NCI-H524 treated with DMSO at 0.1 percent for 48 hours (cell line): ENCODE data around the gene RAB40A.
"Not testable (repeated sequence)": the region's sequence is repeated elsewhere in the genome, so short reads cannot be mapped to it uniquely, and the experiment has no call there.

ENCODE experiments used
- DNase-seq: peaks from one replicate; lab custom pipeline; 2025; lab: John Stamatoyannopoulos, UW

Gene RAB40A

DNA sequence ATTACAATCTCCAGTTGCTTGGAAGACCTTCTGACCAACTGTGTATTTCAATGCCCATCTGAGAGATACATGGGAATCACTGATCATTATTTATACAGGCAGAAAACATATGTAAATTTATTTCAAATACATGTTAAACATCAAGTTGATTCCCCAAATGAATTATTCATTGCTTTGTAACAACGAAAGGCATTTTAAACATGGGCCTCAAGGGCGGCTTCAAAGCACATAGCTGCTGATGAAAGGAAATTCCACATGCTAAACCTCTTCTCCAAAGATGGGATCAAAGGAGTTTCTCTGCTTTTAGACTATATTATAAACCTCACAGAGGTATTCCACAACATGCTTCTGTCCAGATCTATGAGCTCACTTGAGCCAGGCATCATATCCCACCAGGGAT, 4.3 kb upstream of the RAB40A start:
- no peak for DNase-seq

DNA sequence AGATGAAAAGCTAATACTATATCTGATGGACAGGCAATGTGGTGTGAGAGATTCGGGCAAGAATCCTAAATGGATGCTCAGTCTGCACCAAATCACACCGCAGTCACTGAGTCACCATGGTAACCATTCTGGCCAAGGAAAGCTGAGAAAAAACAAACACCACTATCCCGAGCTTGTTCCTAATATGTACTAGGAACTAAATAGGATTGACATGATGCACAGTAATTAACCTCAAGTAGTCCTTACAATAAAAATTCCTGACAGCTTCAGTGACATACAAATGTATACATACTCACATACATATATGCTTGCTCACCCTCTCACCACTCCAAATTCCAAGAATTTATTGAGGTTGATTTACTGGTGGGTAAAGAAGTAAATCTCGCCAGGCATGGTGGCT, 1.1 kb upstream of the RAB40A start:
- no peak for DNase-seq

DNA sequence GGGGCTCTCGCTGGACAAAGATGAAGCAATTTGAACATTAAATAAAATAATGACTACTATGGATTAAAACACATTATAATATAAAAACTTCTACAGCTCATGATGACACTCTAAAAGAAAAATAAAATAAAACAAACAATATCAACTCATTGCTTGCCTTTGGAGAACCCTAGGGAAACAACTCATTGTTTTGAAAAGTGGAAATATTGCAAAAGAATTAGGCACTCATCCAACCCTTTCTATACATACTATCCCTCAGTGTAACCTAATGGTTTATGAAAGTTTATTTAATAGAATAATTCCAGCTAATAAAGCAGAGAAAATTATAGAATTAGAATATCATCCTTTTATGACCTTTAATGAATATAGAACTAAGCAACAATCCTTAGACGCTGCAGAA, 718 bp downstream of the RAB40A start:
- no peak for DNase-seq

GRCh38 chrX:103517246-103517645, 2.0 kb downstream of the RAB40A start:
- DNase-seq: no peak

GRCh38 chrX:103513476-103514108, 5.7 kb downstream of the RAB40A start:
- DNase-seq: no peak

- DNase-seq: no peak
Observed at GRCh38 chrX:103513067-103513466, 6.2 kb downstream of the RAB40A start.

GRCh38 chrX:103510031-103510430, 9.3 kb downstream of the RAB40A start:
- DNase-seq: no peak

DNA sequence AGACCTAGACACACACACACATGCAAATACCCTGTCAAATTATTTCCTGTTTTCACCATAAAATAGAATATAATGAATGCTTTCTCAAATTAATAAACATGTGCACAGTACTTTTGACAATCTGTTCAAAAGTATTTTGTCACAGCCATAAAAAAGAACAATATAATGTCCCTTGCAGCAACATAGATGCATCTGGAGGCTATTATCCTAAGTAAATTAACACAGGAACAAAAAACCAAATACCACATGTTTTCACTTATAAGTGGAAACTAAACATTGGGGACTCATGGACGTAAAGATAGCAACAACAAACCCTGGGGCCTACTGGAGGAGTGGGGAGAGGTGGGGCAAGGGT, 15.5 kb downstream of the RAB40A start:
- DNase-seq: no peak

- DNase-seq: no peak
Observed at GRCh38 chrX:103503163-103503852, 16.0 kb downstream of the RAB40A start.

GRCh38 chrX:103498786-103499185, 20.5 kb downstream of the RAB40A start:
- no peak for DNase-seq

DNA sequence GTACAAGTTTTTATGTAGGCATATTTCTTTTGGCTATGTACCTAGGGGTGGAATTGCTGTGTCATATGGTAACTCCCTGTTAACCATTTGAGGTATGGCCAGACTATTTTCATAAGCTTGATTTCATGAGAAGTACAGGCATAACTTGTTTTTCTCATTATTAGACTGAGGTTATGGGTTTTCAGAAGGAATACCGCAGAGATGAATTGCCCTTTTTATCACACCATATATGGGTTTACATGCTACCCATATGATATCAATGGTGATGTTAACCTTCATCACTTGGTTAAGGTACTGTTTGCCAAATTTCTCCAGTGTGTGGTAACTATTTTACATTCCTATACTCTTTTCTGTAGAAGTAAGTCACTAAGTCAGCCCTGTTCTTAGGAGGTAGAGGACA, 23.5 kb downstream of the RAB40A start:
- DNase-seq: no peak

DNA sequence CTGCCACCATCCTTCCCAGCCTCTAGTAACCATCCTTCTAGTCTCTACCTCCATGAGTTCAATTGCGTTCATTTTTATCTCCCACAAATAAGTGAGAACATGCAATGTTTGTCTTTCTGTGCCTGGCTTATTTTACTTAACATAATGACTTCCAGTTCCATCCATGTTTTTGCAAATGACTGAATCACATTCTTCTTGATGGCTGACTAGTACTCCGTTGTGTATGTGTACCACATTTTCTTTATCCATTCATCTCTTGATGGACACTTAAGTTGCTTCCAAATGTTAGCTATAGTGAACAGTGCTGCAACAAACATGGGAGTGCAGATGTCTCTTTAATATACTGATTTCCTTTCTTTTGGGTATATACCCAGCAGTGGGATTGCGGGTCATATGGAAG, 25.7 kb downstream of the RAB40A start:
- DNase-seq: not testable (repeated sequence)

- DNase-seq: not testable (repeated sequence)
Observed at GRCh38 chrX:103489733-103490132, 29.6 kb downstream of the RAB40A start.

DNA sequence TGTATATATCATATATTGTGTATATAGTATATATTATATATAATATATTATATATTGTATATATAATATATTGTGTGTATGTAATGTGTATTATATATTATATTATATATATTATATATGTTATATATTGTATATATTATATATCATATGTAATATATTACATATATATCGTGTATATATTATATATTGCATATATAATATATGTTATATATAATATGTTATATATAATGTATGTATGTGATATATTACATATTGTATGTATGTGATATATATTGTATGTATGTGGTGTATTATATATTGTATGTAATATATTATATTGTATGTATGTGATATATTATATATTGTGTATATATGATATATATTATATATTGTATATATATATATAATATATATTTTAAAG, 30.5 kb downstream of the RAB40A start:
- DNase-seq: no peak

DNA sequence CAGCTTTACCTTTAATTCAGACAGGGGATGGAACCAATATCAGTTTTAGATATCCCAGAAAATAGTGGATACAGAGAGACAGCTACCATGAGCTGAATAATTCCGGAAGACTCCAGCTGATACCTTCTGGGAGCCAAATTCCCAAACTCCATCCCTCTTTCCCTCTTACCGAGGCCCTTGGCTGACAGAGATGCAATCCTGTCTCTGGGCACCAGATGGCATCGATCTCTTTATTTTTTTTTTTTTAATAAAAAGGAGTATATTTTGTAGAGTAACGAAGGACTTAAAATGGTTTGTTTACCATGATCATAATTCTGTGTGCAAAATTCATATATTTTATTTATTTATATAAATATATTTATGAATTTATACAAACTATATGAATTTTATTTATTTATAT, 31.0 kb downstream of the RAB40A start:
- DNase-seq: no peak

DNA sequence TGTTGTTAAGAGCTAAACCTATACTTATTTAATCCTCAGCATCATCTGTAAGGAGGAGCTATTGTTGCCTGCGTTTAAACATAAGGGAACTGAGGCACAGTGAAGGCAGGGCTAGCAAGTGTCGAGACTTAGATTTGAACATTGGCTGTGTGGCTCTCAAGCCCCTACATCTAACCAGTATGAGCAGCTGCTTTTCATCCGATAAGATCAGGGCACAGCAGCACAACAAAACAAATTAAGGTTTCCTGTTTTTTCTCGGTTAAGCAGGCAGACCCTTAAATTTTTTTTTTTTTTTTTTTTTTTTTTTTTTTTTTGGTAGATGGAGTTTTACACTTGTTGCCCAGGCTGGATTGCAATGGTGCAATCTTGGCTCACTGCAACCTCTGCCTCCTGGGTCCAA, 35.6 kb downstream of the RAB40A start:
- DNase-seq: no peak

GRCh38 chrX:103480526-103480925, 38.8 kb downstream of the RAB40A start:
- no peak for DNase-seq

GRCh38 chrX:103477496-103477895, 41.8 kb downstream of the RAB40A start:
- no peak for DNase-seq

DNA sequence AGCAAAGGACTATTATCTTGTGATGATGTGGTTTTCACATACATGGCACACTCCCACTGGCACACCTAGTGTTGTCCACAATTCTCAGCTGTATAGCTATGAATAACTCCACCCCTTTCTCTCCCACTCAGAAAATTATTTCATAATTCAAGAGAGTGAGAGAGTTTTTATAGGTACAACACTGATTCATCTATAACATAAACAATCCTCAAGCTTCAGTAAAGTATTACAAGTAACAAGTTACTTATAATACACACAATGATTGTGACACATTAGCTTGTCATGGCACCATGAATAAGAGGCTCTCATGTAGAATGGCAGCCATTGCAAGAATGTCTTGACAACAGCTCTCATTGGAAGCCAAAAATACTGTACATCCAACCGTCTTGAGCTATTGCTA, 43.9 kb downstream of the RAB40A start:
- no peak for DNase-seq

DNA sequence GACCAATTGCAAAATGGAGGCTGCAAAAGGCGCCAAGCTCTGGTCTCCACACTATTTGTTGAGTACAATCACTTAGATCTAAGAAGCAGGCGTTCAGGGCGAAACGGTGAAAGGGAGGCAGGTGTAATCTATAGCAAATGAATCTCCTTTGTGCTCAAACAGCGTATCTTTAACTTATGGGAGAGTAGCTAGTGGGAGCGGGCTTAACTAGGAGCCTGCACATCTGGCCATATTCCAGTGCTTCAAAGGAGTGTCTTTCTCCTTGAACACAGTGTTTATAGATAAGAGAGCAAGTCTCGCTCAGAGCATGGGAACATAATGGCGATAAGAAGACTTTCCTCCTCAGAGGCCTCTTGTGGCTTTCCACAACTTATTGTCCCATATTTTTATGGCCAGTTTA, 49.3 kb downstream of the RAB40A start:
- DNase-seq: not testable (repeated sequence)

DNA sequence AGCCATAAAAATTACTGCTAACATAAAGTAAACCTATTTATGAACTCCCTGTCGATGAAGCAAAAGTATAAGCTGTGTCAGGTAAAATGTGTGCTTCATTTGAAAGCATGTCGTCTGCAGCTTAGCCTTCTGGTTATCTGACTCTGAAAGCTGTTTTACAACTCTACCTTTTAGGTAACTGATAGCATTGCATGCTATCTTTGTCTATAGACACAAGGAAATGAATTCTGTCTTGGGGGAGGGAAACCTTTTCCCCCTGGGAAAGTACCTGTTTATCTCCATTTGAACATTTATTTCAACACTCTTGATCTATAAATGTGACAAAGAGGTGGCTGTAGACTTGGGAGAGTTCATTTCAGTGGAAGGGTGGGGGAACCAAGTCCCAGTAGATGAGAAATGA, 51.4 kb downstream of the RAB40A start:
- DNase-seq: no peak

GRCh38 chrX:103467156-103467555, 52.1 kb downstream of the RAB40A start:
- no peak for DNase-seq

- DNase-seq: peak; percentile 25
Observed at GRCh38 chrX:103464774-103465117, 54.5 kb downstream of the RAB40A start.

DNA sequence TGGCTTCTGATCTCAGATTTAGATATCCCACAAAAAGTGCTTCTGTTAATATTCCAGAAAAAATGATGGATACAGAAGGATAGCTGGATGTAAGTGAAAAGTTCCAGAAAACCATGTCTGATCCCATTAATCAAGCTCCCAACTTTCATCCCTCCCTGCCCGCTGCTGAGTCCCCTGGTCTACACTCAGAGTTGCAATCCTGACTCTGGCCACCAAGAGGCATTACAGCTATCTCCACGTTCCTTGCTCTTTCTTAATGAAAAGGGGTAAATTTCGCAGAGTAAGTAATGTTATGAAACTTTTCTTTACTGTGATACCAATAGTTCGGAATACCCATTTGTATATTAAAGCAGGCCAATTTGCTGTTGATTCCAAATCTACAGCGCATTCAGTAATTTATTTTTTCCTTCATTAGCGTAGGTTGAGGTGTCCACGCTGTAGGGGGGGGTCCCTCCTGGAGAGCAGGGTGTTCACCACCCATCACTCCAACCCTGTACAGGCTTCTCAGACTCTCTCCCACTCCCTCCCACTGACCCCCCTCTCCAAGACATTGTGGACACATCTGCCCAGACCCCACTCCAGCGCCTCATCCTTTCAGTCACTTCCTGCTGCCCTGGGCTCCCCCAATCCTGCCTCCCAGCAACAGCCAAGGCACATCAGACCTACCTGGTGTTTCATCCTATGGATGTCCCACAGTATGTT, 55.1 kb downstream of the RAB40A start:
- DNase-seq: no peak
